ENCODE measurements around the gene PARD3.

- TF ChIP-seq CTCF (conservative IDR thresholded peaks at IDR 0.05; ENCODE audit: low read length) (no peak), EZH2phosphoT487 (IDR thresholded peaks at IDR 0.05; ENCODE audit: borderline replicate concordance) (no peak)
These were observed 34.2 kb downstream of the PARD3 start for GRCh38 chr10:34780818-34781380.

All from Loucy (cell line).